Measurements from ENCODE around the gene SYCP2L.
"Not testable (repeated sequence)": the region's sequence is repeated elsewhere in the genome, so short reads cannot be mapped to it uniquely, and the experiment has no call there.

SYCP2L gene

DNA sequence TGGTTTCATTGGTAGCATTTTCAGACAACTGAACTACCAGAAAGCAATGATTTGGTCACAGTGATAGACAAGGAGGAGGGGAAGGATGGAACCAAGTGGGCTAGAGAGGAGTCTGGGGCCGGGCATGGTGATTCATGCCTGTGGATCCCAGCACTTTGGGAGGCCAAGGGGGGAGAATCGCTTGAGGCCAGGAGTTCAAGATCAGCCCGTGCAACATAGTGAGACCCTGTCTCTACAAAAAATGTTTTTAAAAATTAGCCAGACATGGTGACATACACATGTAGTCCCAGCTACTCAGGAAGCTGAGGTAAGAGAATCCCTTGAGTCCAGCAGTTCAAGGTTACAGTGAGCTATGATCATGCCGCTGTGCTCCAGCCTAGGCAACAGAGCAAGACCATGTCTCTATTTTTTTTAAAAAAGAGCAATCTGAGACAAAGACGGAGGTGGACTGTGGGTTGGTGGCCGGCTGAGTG, 70.6 kb downstream of the SYCP2L start:
- DNase-seq (ENCODE audit: low spot score) = no peak

DNA sequence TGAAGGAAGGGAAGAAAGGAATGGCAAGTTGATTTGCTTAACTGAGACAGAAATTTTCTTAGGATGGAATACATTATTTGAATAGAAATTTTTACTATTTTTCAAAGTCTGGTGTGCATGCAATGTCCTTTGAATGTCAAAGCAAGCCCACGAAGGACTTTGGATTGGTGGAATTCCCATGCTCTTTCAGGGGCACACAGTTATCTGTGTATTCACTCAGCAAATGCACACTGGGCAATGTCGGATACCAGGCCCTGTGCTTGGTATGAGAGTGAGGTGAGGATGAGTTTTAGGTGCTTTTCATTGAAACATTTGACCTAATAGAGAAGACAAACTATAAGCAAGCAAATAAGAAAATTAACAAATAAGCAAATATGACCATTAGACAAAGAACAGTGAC, 73.3 kb downstream of the SYCP2L start:
- DNase-seq (ENCODE audit: low spot score) = no peak

DNA sequence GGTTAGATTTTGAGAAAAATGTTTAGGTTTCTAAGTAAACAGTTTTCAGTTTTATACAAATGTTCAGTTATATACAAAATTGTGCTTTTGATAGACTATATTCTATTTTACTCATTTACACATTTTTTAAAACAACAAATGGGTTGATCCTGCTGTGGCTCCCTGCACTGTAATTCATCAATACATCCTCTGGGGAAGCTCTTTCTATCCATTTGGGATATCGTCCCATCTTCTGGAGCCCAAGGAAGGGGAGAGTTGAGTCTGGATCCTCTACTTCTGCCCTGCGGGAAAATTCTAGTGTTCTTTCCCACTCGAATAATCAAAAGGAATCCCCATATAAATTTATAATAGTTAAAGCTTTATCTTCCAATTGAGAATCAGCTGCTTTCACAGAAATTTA, 75.0 kb downstream of the SYCP2L start:
- DNase-seq (ENCODE audit: low spot score) = no peak

DNA sequence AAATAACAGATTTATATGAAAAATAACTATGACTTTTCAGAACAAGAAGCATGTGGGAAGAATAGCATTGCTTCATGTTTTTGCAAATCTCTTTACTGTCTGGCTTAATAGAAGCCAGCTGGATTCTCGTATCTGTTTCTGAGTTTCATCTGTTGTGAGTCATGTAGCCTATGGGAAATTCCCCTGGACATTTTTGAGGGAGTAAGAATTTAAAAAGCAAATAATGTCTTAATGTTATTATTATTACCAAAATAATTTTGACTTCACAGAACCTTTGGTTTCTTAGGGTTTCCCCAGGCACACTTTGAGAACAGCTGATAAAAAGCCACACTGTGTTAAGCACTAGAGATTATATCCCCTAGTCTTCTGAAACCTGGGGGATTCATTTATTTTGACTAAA, 75.8 kb downstream of the SYCP2L start:
- no peak for DNase-seq (ENCODE audit: low spot score)

DNA sequence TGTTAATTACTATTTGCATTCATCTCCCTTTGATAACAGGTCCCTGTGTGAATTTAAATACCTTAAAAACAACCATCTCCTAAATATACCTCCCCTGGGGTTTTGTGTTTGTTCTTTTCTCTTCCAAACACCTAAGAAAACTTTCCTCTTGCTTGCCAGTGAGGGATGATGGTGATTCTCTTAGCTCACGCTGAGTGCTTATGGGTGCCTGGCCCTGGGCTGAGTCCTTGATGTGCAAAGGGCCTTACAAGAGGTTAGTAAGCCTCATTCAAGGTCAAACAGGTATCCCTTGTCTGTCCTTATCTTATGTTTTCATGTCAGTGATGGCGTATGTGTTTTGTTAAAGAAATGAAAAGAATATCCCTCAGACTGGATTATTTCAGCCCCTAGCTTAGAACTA, 76.3 kb downstream of the SYCP2L start:
- no peak for DNase-seq (ENCODE audit: low spot score)

DNA sequence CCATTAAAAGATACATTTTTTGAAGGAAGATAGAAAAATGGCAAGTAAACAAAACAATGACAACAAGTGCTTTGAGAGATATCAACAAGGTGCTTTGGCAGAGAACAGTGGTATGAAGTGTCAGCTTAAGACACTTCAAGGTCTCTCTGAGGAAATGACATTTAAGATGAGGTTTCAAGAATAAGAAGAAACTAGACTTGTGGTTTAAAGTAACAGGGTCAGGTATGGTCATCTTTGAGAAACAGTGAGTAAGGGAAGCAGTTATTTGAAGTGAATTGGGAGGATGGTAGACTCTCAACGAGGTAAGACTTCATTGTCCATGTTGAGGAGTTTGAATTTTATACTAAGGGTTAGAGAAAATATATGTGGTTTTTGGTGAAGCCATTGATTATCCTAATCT, 77.8 kb downstream of the SYCP2L start:
- no peak for DNase-seq (ENCODE audit: low spot score)

DNA sequence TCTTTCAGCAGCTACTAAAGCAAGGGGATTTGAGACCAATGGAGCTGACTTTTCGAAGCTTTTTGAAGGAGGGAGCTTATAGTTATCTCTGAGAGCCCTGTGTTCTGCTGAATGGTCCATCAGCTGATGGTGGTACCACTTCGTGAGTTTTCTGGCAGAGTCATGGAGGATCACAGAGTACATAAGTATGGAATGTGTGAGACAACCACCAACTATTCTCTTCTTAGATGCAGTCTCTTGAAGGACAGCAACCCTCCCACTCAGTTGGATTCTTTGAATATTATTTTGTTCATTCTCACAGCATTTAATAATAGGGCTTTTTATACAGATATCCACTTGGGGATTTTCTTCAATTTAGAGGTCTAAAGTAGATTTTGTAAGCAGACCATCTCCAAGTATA, 81.9 kb downstream of the SYCP2L start:
- DNase-seq (ENCODE audit: low spot score) = no peak

DNA sequence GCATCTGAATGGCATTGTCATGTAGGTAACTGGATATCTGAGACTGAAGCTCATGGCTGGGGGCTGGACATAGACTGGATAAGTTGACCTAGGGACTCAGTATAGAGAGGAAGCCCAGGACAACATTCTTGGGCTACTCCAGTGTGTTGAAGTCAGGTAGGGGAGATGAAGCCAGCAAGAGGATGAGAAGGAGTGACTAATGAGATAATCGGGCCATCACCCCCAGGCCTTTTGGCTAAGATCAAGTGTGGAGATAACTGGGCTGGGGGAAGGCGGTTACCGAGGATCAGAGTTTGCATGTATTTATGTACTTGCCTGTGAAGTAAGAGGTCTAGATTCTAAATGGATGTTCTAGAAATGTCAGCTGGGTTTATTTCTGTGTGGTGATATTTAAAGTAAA, 83.9 kb downstream of the SYCP2L start:
- no peak for DNase-seq (ENCODE audit: low spot score)

DNA sequence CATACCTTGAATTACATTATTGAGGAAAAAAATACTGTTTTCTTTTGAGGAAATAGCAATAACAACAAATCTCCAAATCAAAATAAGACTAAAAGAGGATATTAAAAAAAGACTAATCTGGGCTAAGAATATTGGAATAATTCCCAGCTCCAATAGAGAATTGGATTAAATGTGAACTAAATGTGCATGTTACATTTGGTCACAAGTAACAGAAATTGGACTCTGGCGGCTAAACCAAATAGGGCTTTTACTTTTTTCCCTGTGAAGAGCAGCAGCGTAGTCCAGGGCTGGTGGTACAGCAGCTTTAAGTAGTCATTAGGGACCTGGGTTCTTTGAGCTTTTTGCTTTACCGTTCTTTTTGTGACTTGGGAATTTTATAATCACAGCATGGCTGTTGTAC, 85.3 kb downstream of the SYCP2L start:
- no peak for DNase-seq (ENCODE audit: low spot score)

DNA sequence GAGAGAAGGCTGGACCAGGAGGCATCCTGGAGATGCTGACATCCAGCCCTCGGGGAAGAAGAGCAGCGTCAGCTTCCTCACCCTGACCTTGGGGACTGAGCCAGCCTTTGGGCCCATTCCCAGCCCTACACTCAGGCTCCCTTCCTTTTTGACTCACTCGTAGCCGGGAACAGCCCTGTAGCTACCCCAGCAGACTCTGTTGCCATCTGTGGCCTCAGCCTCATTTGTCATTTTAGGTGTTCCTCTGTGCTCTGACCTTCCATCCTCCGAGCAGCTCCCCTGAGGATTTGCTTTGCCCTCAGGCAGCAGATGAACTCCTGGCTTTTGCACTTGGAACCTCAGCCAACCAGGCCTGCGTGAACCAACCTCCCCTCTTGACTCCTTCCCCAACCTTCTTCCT, 89.7 kb downstream of the SYCP2L start:
- DNase-seq (ENCODE audit: low spot score) = no peak

DNA sequence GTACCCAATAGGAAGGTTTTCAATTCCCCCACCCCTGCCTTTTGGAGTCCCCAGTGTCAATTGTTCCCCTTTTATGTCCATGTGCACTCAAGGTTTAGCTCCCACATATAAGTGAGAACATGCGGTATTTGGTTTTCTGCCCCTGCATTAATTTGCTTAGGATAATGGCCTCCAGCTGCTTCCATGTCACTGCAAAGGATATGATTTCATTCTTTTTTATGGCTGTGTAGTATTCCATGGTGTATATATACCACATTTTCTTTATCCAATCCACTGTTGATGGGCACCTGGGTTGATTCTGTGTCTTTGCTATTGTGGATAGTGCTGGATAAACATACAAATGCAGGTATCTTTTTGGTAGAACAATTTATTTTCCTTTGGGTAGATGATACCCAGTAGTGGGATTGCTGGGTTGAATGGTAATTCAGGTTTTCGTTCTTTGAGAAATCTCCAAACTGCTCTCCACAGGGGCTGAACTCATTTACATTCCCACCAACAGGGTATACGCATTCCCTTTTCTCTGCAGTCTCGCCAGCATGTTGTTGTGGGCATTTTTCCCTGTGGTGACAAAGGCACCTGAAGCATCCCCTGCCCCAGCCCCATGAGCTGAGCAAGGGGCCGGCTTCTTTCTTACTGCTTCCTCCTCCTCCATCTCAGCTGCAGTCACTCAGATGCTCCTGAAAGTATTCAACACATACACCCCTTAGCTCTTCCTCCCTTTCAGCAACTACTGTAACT, 90.5 kb downstream of the SYCP2L start:
- no peak for DNase-seq (ENCODE audit: low spot score)

DNA sequence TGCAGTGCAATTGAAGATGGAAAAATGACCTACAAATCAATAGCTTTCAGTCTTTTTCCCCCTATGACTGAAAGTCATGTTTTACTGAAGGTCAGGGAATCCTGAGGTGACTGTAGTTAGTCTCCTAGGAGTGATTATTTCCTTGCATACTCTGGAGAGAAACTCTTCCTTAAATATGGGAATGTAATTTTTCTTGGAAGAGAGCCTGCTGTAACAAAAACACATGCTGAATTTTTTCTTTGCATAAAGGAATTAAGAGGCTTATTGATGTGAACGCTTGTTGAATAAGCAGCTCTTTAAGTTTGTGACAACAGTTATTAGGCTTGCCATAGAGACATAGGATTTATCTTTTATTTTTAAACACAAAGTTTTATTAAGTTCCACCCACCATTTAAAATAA, 92.8 kb downstream of the SYCP2L start:
- DNase-seq (ENCODE audit: low spot score) = no peak

DNA sequence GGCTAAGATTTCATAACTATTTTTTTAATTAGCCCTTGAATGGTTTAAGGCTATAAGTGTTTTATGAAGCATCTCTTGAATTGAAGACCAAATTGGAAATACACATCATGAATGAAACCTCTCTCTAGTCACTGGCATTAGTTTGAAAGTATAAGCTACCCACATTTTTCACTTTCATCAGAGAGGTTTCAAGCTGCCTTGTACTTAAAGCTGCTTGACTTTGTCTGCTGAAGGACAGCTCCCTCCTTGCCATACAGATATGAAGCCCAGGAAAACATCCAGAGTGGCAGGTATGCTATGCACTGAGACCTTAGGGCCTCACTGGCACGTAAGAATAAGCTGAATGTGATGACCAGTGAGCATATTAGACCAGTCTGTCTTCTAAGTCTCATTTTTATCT, 94.6 kb downstream of the SYCP2L start:
- no peak for DNase-seq (ENCODE audit: low spot score)

DNA sequence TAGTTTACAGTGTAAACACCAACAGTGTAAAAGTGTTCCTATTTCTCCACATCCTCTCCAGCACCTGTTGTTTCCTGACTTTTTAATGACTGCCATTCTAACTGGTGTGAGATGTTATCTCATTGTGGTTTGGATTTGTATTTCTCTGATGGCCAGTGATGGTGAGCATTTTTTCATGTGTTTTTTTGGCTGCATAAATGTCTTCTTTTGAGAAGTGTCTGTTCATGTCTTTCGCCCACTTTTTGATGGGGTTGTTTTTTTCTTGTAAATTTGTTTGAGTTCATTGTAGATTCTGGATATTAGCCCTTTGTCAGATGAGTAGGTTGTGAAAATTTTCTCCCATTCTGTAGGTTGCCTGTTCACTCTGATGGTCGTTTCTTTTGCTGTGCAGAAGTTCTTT, 98.1 kb downstream of the SYCP2L start:
- DNase-seq (ENCODE audit: low spot score) = not testable (repeated sequence)

DNA sequence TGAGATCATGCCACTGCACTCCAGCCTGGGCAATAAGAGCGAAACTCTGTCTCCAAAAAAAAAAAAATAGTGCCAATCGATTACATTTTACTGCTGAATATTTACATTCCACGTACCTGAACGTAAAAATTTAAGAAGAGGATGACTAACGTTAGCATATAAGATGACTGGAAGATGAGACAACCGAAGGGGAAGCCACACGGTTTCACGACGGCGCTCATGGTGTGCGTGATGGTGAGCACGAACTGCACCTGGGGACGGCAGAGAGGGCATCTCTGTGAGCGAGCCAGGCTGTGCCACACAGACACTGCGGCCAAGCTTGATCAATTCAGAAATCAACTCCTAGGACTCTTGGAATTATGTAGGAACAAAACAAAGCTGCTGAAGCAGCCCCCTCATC, 102.7 kb downstream of the SYCP2L start:
- no peak for DNase-seq (ENCODE audit: low spot score)

DNA sequence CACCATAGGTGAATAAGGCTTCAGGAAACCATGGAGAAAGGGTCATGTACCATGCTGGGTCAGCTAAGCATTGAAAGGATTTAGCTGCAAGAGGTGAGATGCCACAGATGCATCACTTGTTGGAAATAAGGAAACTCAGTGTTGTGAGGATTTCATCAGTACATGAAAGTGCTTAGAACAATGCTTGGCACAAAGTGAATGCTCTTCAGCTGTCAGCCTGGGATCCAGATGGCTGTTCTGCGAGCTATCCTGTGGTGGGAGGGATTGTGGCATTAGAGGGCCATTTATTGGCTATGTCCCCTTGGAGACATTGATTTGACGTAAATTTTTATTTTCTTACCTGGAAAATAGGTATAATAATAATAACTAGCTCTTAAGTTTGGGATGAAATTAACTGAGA, 104.3 kb downstream of the SYCP2L start:
- DNase-seq (ENCODE audit: low spot score) = no peak

DNA sequence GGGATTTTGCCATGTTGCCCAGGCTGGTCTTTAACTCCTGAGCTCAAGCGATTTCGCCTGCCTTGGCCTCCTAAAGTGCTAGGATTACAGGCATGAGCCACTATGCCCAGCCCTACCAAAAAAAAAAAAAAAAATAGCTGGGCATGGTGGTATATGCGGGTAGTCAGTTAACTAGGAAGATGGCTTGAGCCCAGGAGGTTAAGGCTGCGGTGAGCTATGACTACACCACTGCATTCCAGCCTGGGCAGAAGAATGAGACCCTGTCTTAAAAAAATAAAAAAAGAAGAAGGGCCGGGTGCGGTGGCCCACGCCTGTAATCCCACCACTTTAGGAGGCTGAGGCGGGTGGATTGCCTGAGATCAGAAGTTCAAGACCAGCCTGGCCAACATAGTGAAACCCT, 107.0 kb downstream of the SYCP2L start:
- no peak for DNase-seq (ENCODE audit: low spot score)

DNA sequence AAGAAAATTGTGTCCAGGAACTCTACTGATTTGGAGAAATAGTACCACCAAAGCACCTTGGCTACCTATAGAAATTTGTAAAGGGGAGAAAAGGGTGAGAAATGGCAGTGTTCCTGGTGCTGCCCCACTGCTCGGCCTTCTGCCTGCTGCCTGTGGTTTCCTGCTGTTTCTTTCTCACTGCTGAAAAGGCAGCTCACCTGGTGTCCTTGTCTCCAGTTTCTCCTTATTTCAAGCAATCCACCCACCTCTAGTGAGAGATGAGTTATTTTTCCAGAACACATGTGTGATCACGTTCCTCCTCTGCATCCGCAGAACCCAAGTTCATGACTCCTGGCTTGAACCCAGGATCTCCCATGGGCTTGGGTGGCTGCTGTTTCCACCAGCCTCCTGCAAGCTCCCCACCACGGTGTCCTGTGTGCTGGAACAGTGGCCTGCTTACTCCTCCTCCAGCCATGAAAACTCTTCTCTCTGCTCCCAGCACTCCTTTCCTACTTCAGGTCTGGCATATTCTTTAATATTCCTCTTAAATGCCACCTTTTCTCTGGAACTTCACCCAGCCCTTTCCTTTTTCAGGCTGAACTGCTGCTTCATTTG, 108.4 kb downstream of the SYCP2L start:
- DNase-seq (ENCODE audit: low spot score) = no peak

DNA sequence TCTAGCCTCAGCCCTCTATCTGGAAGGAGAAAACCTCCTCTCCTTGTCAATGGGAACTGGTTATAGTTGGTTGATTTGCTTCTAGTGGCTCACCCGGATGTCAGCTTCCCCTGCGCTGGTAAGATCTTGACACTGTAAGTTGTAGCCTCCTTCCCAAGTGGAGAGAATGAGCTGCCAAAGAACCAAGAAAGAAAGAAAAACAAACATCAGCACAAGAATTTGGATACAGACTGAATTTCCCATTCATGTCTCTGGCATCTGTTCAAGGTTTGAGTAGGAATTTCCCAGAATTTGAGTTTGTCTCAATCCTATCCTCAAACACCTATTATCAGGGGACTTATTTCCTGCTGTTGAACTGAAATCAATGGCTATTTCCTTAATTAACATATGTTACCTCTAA, 113.1 kb downstream of the SYCP2L start:
- DNase-seq (ENCODE audit: low spot score) = no peak

DNA sequence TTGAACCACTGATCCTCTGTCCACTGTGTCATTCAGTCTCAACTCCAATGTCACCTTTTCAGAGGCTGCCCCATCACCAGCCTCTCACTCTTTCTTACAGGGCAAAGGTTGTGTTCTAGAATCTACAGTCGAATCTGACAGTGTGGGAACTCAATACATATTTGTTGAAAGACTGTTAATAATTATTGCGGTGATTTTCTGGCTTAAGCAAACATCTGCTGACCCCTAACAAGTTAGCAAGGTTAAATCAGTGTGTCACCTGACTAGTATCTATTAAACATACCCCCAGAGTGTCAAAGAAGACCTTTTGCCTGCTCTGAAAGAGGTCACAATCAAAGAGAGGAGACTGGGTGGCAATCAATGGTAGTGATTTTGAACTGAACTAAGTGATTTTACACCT, 115.3 kb downstream of the SYCP2L start:
- DNase-seq (ENCODE audit: low spot score) = no peak

DNA sequence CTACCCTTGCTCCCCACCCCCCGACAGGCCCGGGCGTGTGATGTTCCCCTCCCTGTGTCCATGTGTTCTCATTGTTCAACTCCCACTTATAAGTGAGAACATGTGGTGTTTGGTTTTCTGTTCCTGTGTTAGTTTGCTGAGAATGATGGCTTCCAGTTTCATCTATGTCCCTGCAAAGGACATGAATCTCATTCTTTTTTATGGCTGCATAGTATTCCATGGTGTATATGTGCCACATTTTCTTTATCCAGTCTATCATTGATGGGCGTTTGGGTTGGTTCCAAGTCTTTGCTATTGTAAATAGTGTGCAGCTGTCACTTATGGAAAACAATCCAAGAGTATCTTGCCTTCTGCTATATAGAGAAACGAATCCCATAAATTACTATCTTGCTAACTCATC, 116.4 kb downstream of the SYCP2L start:
- not testable (repeated sequence) for DNase-seq (ENCODE audit: low spot score)

DNA sequence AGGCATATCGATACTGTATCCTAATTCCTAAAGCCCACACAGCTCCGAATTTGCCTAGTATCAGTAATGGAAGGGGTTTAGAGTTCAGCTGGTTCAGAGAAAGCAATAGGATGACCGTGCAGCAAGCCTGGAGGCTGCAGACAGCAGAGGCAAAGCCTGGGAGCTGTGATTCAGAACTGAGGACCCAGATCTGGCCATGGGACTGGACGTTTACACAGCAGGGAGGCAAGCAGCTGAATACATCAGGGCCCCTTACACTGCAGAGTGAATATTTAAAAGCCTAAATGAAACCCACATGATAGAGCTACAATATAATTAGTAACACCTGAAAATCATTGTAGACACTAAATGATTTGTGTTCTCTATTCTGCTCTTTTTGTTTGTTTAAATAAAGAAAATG, 119.2 kb downstream of the SYCP2L start:
- no peak for DNase-seq (ENCODE audit: low spot score)

DNA sequence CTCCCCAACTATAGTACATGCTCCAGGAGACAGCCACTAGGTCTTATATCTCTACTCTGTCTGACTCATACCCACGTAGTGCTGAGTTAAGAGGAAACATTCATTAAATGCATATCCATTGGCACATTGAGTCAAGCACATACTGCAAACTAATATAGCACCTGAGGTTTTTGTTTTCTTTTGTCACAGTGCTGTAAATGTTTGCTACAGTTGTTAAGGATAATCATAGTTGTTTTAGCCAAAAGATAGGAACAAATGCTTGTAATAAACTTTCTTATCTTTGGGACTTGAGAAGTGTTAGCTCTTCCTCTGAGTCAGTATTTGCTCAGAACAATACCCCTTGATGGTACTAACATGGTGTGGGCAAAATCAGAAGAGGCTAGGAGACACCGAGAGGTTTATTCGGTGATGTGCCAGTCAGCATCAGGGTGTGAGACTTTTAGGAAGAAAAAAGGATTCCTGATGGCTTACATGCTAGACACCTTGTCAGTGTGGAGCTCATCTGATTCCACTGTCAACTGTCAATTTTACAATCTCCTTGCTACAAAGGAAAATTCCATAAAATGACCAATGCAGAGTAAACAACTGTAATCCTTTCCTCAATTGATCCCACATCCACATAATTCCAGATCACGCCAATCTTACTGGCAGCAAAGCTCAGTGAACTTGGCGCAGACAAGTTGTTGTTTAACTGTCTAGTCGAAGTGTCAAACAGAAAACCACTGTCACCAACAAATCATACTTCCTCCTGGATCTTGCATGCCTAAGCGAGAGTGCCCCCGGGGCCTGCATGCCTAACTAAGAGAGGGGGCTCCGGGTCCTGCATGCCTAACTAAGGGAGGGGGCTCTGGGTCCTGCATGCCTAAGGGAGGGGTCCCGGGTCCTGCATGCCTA, 121.1 kb downstream of the SYCP2L start:
- peak; percentile 34 for DNase-seq (ENCODE audit: low spot score)

All from activated CD4-positive, alpha-beta T cell treated with anti-CD3 and anti-CD28 coated beads, Interleukin-2, Interleukin-4, amounts not matched to agents 100 ng/mL and 50 ng/mL, durations not matched to agents 16 hours and 8 hours (primary cell).